GM23338 (cell line): ENCODE results near the gene TRAK1. TPM values are rescaled to one million over a fixed set of nuclear protein-coding genes. Genes with fewer than 3 reads are reported as not detected.
A peak's percentile ranks its signal among the peaks of the same experiment; 100 is the strongest.

Experiments used
- ATAC-seq: fragments of 200-7000 bp; cut with Tn5 transposase; 3 replicates; pipeline ENCODE4 v1.9.1; 2020
- DNase-seq: peaks from one replicate; pipeline ENCODE4 v3.0.0-alpha.2; 2015; ENCODE audit warnings: low spot score
- H2AFZ ChIP-seq: fragments of 200-600 bp; sonication (generic); 2 replicates; pipeline ENCODE4 v1.8.0; 2016; ENCODE audit warnings: antibody characterized with exemption, mild to moderate bottlenecking, moderate library complexity
- H3F3A ChIP-seq: fragments of 200-600 bp; sonication (generic); replicated peaks from 2 replicates; pipeline ENCODE4 v1.8.0; 2017; ENCODE audit warnings: antibody characterized with exemption, mixed run types, low read depth
- H3K27ac ChIP-seq: fragments of 200-600 bp; sonication (generic); 2 replicates; pipeline ENCODE4 v1.6.1; 2016; ENCODE audit warnings: low read depth
- H3K27me3 ChIP-seq: fragments of 200-600 bp; sonication (generic); 2 replicates; pipeline ENCODE4 v1.8.0; 2016; ENCODE audit warnings: mild to moderate bottlenecking, mixed run types, moderate library complexity; ENCODE audit not compliant: insufficient read depth
- H3K36me3 ChIP-seq: fragments of 200-600 bp; sonication (generic); 2 replicates; pipeline ENCODE4 v1.8.0; 2016; ENCODE audit warnings: mild to moderate bottlenecking; ENCODE audit not compliant: insufficient read depth
- H3K4me1 ChIP-seq: fragments of 200-600 bp; sonication (generic); 2 replicates; pipeline ENCODE4 v1.8.0; 2016; ENCODE audit warnings: mild to moderate bottlenecking, moderate library complexity; ENCODE audit not compliant: insufficient read depth
- H3K4me2 ChIP-seq: fragments of 200-600 bp; sonication (generic); 2 replicates; pipeline ENCODE4 v1.7.1; 2017; ENCODE audit warnings: mixed run types
- H3K4me3 ChIP-seq: fragments of 200-600 bp; sonication (generic); 2 replicates; pipeline ENCODE4 v1.6.1; 2016; ENCODE audit warnings: mixed run types
- H3K79me2 ChIP-seq: fragments of 200-600 bp; sonication (generic); replicated peaks from 2 replicates; pipeline ENCODE4 v1.8.0; 2017; ENCODE audit warnings: mild to moderate bottlenecking; ENCODE audit not compliant: insufficient read depth
- H3K9me2 ChIP-seq: fragments of 200-600 bp; sonication (generic); 2 replicates; pipeline ENCODE4 v1.8.0; 2017; ENCODE audit not compliant: insufficient read depth
- H4K20me1 ChIP-seq: fragments of 200-600 bp; sonication (generic); replicated peaks from 2 replicates; pipeline ENCODE4 v1.8.0; 2017; ENCODE audit warnings: mild to moderate bottlenecking; ENCODE audit not compliant: insufficient read depth
- H3K27ac Mint-ChIP-seq: 2 replicates; pipeline ENCODE4 v1.8.0; 2020; ENCODE audit warnings: inconsistent platforms, mild to moderate bottlenecking, moderate library complexity, mixed read lengths
- H3K27me3 Mint-ChIP-seq: 3 replicates; pipeline ENCODE4 v1.8.0; 2022; ENCODE audit warnings: low read depth, mild to moderate bottlenecking, moderate library complexity, mixed read lengths, inconsistent platforms; ENCODE audit not compliant: insufficient read depth, poor library complexity
- H3K36me3 Mint-ChIP-seq: 3 replicates; pipeline ENCODE4 v1.8.0; 2021; ENCODE audit warnings: low read depth, mild to moderate bottlenecking, inconsistent platforms, moderate library complexity, mixed read lengths
- H3K4me1 Mint-ChIP-seq: 3 replicates; pipeline ENCODE4 v1.8.0; 2020; ENCODE audit warnings: mild to moderate bottlenecking, inconsistent platforms, mixed read lengths
- H3K4me3 Mint-ChIP-seq: 3 replicates; pipeline ENCODE4 v1.8.0; 2021; ENCODE audit warnings: moderate library complexity, mild to moderate bottlenecking, inconsistent platforms, mixed read lengths
- H3K9me3 Mint-ChIP-seq: 3 replicates; pipeline ENCODE4 v1.8.0; 2020; ENCODE audit warnings: moderate library complexity, mild to moderate bottlenecking, inconsistent platforms, mixed read lengths
- CREB1 ChIP-seq: fragments of 250-450 bp; sonication (Bioruptor Pico); IDR thresholded peaks from 2 replicates; pipeline ENCODE4 v1.5.0; 2020; ENCODE audit warnings: low read depth, mild to moderate bottlenecking, moderate library complexity
- CTCF ChIP-seq, 2 experiments: fragments of 200-600 bp in 1 of 2; sonication (generic) in 1 of 2; conservative IDR thresholded peaks; 2 replicates each; pipeline versions ENCODE4 v1.5.1 to v1.6.1; 2016 to 2017; ENCODE audit warnings: antibody characterized with exemption in 2 of 2, low read depth in 2 of 2, mild to moderate bottlenecking in 2 of 2, moderate library complexity in 1 of 2
- EZH2 ChIP-seq: fragments of 200-600 bp; sonication (generic); IDR thresholded peaks from one replicate; pipeline ENCODE4 v1.8.0; 2017; ENCODE audit warnings: antibody characterized with exemption, mild to moderate bottlenecking, low read depth; ENCODE audit not compliant: unreplicated experiment
- POLR2AphosphoS5 ChIP-seq: IDR thresholded peaks from 2 replicates; pipeline ENCODE4 v1.6.1; 2016; ENCODE audit warnings: antibody characterized with exemption, low read depth
- ZNF331 ChIP-seq: fragments of 250-450 bp; sonication (Bioruptor Pico); IDR thresholded peaks from 2 replicates; pipeline ENCODE4 v1.5.0; 2020; ENCODE audit warnings: low read depth, mild to moderate bottlenecking, moderate library complexity
- polyA plus RNA-seq: library from polyadenylated mRNA; unstranded; fragments of >200 nt; fragmentation: Nextera tagmentation; extraction: Ambion mirVana; gene quantifications from 2 replicates; pipeline ENCODE4 v1.2.1, GENCODE V29; 2016
- total RNA-seq: library from RNA; depleted of rRNA; stranded (reverse); fragments of >200 nt; shearing (Covaris generic); gene quantifications from 2 replicates; pipeline ENCODE4 v1.2.3, GENCODE V29; 2014
- TF ChIP-seq, protein P1 (sequence below): IDR thresholded peaks from one replicate; pipeline ENCODE4 v1.6.1; 2018; ENCODE audit warnings: antibody characterized with exemption; ENCODE audit not compliant: unreplicated experiment

Gene TRAK1
- total and polyA plus RNA-seq, 2 experiments from 2014 or later = 13.4 to 47.4 TPM

DNA sequence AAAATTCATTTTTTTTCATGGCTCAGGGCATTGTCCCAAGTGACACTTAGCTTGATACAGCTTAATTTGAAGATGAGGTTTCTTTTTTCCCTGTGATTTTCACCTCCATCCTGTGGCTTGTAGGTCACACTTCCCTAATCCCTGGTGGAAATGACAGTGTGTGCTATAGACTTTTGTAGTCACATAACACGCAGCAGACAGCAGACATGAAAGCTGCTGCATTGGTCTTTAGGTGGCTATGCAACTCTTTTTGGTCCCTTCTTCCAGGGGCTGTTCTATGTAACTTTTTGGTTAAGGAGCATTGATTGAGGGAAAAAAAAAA, 38.8 kb downstream of the TRAK1 start (continued):
- TF ChIP-seq EZH2 = no peak
- TF ChIP-seq CTCF (conservative IDR thresholded peaks at IDR 0.05; ENCODE audit: low read depth in 2 of 2) = no peak

- Histone ChIP-seq H2AFZ (no peak overlapping the region), H3K4me2 (no peak overlapping the region), H3K79me2 (no peaks in the 10 kb centered on the region), H3K9me2 (no peaks in the 10 kb centered on the region), H4K20me1 (no peaks in the 10 kb centered on the region), H3K4me3 (no peak overlapping the region), H3K36me3 (no peaks in the 10 kb centered on the region), H3K27ac (no peak overlapping the region), H3F3A (no peaks in the 10 kb centered on the region), H3K27me3 (no peaks in the 10 kb centered on the region), H3K4me1 (no peaks in the 10 kb centered on the region)
- ATAC-seq (peak; percentile 43; the same call in 2 of the 3 replicates), DNase-seq (no peak)
- Mint-ChIP-seq H3K4me1 (peaks cover 7% of the 10 kb centered on the region; the same call in 1 of the 3 replicates), H3K9me3 (no peaks in the 10 kb centered on the region), H3K36me3 (peaks cover 1% of the 10 kb centered on the region; the same call in 1 of the 3 replicates), H3K4me3 (no peak overlapping the region), H3K27me3 (peaks cover 3% of the 10 kb centered on the region), H3K27ac (no peak overlapping the region)
- TF ChIP-seq ZNF331 (CRISPR knock-in tag) = no peak
- TF ChIP-seq, protein P1, sequence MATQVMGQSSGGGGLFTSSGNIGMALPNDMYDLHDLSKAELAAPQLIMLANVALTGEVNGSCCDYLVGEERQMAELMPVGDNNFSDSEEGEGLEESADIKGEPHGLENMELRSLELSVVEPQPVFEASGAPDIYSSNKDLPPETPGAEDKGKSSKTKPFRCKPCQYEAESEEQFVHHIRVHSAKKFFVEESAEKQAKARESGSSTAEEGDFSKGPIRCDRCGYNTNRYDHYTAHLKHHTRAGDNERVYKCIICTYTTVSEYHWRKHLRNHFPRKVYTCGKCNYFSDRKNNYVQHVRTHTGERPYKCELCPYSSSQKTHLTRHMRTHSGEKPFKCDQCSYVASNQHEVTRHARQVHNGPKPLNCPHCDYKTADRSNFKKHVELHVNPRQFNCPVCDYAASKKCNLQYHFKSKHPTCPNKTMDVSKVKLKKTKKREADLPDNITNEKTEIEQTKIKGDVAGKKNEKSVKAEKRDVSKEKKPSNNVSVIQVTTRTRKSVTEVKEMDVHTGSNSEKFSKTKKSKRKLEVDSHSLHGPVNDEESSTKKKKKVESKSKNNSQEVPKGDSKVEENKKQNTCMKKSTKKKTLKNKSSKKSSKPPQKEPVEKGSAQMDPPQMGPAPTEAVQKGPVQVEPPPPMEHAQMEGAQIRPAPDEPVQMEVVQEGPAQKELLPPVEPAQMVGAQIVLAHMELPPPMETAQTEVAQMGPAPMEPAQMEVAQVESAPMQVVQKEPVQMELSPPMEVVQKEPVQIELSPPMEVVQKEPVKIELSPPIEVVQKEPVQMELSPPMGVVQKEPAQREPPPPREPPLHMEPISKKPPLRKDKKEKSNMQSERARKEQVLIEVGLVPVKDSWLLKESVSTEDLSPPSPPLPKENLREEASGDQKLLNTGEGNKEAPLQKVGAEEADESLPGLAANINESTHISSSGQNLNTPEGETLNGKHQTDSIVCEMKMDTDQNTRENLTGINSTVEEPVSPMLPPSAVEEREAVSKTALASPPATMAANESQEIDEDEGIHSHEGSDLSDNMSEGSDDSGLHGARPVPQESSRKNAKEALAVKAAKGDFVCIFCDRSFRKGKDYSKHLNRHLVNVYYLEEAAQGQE = no peak
- no peak for TF ChIP-seq POLR2AphosphoS5
- TF ChIP-seq CREB1 = no peak
Measured at GRCh38 chr3:42130329-42131070, 39.3 kb downstream of the TRAK1 start.
